A673 (cell line): ENCODE measurements around the gene STEAP3. TPM values are rescaled to one million over a fixed set of nuclear protein-coding genes. Genes with fewer than 3 reads are reported as not detected.

ENCODE experiments used
- BruUV-seq: library from RNA; stranded (reverse); fragments of 400-500 nt; replicated peaks from 2 replicates; lab custom pipeline; 2021; lab: Mats Ljungman, UMichigan
- CTCF ChIA-PET: fragments of 300-600 bp; sonication (Branson Sonifier 250); formaldehyde crosslinking; loops from one replicate; lab custom pipeline; 2022; ENCODE audit warnings: antibody characterized with exemption; lab: Charles Lee
- POLR2A ChIA-PET: fragments of 300-600 bp; sonication (Branson Sonifier 250); formaldehyde crosslinking; loops from one replicate; lab custom pipeline; 2022; ENCODE audit warnings: antibody characterized with exemption; ENCODE audit not compliant: low non-redundant PET; lab: Charles Lee
- DNase-seq: peaks from one replicate; pipeline ENCODE4 v3.0.0-alpha.2; 2015; ENCODE audit warnings: low spot score
- H3K27ac ChIP-seq: fragments of 200-600 bp; sonication (generic); 2 replicates; pipeline ENCODE4 v1.5.1; 2016; ENCODE audit warnings: mixed run types, low read depth, mild to moderate bottlenecking, mixed read lengths, antibody characterized with exemption, low read length; ENCODE audit not compliant: poor library complexity, severe bottlenecking
- H3K27me3 ChIP-seq: fragments of 200-600 bp; sonication (generic); replicated peaks from 2 replicates; pipeline ENCODE4 v1.6.1; 2017; ENCODE audit warnings: mixed run types, low read depth, mild to moderate bottlenecking, mixed read lengths, antibody characterized with exemption, low read length; ENCODE audit not compliant: insufficient read depth, poor library complexity
- H3K36me3 ChIP-seq: fragments of 200-600 bp; sonication (generic); 2 replicates; pipeline ENCODE4 v1.6.1; 2016; ENCODE audit warnings: mixed run types, mild to moderate bottlenecking, mixed read lengths, antibody characterized with exemption, low read length; ENCODE audit not compliant: insufficient read depth, poor library complexity, severe bottlenecking
- H3K4me1 ChIP-seq: fragments of 200-600 bp; sonication (generic); 2 replicates; pipeline ENCODE4 v1.6.1; 2017; ENCODE audit warnings: mixed run types, mild to moderate bottlenecking, mixed read lengths, antibody characterized with exemption, low read length; ENCODE audit not compliant: insufficient read depth, poor library complexity, severe bottlenecking
- H3K4me3 ChIP-seq: fragments of 200-600 bp; sonication (generic); 2 replicates; pipeline ENCODE4 v1.5.1; 2016; ENCODE audit warnings: low read depth, mixed run types, mild to moderate bottlenecking, mixed read lengths, low read length; ENCODE audit not compliant: poor library complexity, severe bottlenecking
- H3K9me3 ChIP-seq: fragments of 200-600 bp; sonication (generic); 2 replicates; pipeline ENCODE4 v1.6.1; 2016; ENCODE audit warnings: mixed run types, low read depth, mild to moderate bottlenecking, mixed read lengths, antibody characterized with exemption, low read length; ENCODE audit not compliant: poor library complexity, severe bottlenecking
- CTCF ChIP-seq: fragments of 300-800, 200-600 bp; sonication (generic); conservative IDR thresholded peaks from 2 replicates; pipeline ENCODE4 v1.5.1; 2017; ENCODE audit warnings: low read depth, mild to moderate bottlenecking, antibody characterized with exemption, low read length, moderate library complexity, mixed read lengths
- EZH2 ChIP-seq: fragments of 200-600 bp; sonication (generic); IDR thresholded peaks from 2 replicates; pipeline ENCODE4 v1.6.1; 2017; ENCODE audit warnings: borderline replicate concordance, low read depth, mild to moderate bottlenecking, mixed read lengths, antibody characterized with exemption, low read length; ENCODE audit not compliant: poor library complexity, severe bottlenecking
- intact Hi-C: fragments of 100-400 bp; cut with micrococcal nuclease; formaldehyde crosslinking; loops from one replicate; pipeline ENCODE4 v1.10.0; 2022; ENCODE audit not compliant: unreplicated experiment
- total RNA-seq: library from RNA; stranded (reverse); gene quantifications from 2 replicates; pipeline ENCODE4 v1.2.3, GENCODE V29; 2021

STEAP3 gene
- total RNA-seq, 1 experiment from 2014 or later, result 20.3 TPM

- ChIA-PET POLR2A (no interaction called here), CTCF (no interaction called here)
- intact Hi-C loops, result no loop called here
- H3K4me3 ChIP-seq, result no peak overlapping the region
- no TSS peak for BruUV-seq
- no peaks in the 10 kb centered on the region for H3K36me3 ChIP-seq
- H3K9me3 ChIP-seq, result no peaks in the 10 kb centered on the region
- no peak for DNase-seq
- no peak for TF ChIP-seq EZH2
- TF ChIP-seq CTCF, result no peak
- H3K27me3 ChIP-seq, result no peaks in the 10 kb centered on the region
- H3K27ac ChIP-seq, result no peak overlapping the region
- H3K4me1 ChIP-seq, result no peaks in the 10 kb centered on the region
Observed at GRCh38 chr2:119261493-119262225, 38.0 kb downstream of the STEAP3 start.

- Histone ChIP-seq H3K4me3 (no peak overlapping the region), H3K4me1 (no peaks in the 10 kb centered on the region), H3K36me3 (no peaks in the 10 kb centered on the region), H3K27me3 (no peaks in the 10 kb centered on the region), H3K27ac (no peak overlapping the region), H3K9me3 (no peaks in the 10 kb centered on the region)
- intact Hi-C loops, result no loop called here
- POLR2A ChIA-PET, result no interaction called here
- no peak for TF ChIP-seq CTCF
- no peak for TF ChIP-seq EZH2
- DNase-seq, result no peak
- CTCF ChIA-PET, result no interaction called here
- no TSS peak for BruUV-seq
Observed at GRCh38 chr2:119263025-119263424, 39.4 kb downstream of the STEAP3 start.

GRCh38 chr2:119263656-119264055, 40.0 kb downstream of the STEAP3 start:
- Histone ChIP-seq H3K27ac (no peak overlapping the region), H3K27me3 (no peaks in the 10 kb centered on the region), H3K4me1 (no peaks in the 10 kb centered on the region), H3K9me3 (no peaks in the 10 kb centered on the region), H3K4me3 (no peak overlapping the region), H3K36me3 (no peaks in the 10 kb centered on the region)
- POLR2A ChIA-PET, result no interaction called here
- intact Hi-C loops, result no loop called here
- no peak for TF ChIP-seq CTCF
- TF ChIP-seq EZH2, result no peak
- no TSS peak for BruUV-seq
- no peak for DNase-seq
- CTCF ChIA-PET, result no interaction called here
